Measurements from ENCODE around the gene POU2AF1. TPM values are rescaled to one million over a fixed set of nuclear protein-coding genes. Genes with fewer than 3 reads are reported as not detected.

The POU2AF1 gene
- total and polyA plus RNA-seq, 2 of the 13 experiments (the other 11 are each of a cell fraction or from before 2014, with no cell fraction given), result 1.9 to 3.6 TPM

DNA sequence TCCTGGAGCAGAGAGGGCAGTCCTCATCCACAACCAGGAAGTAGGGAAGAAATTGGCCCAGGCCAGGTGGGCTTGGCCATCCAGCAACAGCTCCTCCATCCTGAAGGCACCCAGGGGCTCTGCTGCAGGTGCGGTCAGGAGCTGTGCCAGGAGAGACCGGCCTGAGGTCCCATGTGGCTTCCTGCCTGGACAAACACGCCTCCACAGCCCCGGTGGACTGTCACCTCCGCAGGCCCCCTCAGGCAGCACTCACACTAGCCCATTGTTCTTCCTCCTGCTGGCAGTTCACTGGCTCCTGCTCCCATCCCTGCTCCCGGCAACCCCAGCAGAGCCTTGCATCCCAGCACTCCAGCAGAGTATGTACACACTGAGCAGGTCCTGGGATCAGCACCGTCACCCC lies 16.0 kb upstream of the POU2AF1 start (continued):
- no peak for TF ChIP-seq HNF1B (CRISPR knock-in tag; IDR thresholded peaks at IDR 0.05)
- no peak for TF ChIP-seq ZNF234 (CRISPR knock-in tag; conservative IDR thresholded peaks at IDR 0.05)
- TF ChIP-seq RNF2 (conservative IDR thresholded peaks at IDR 0.05; ENCODE audit: low read depth), result no peak
- TF ChIP-seq THAP11 (CRISPR knock-in tag; IDR thresholded peaks at IDR 0.05), result 0 out of 2 replicates have a peak, but pooled peaks have one; percentile 44
- TF ChIP-seq ZNF512 (CRISPR knock-in tag; IDR thresholded peaks at IDR 0.05), result no peak
- TF ChIP-seq ZNF839 (CRISPR knock-in tag; IDR thresholded peaks at IDR 0.05; ENCODE audit: borderline replicate concordance), result peak; percentile 24; the same call in 1 of the 2 replicates
- no peak for TF ChIP-seq SP140L (CRISPR knock-in tag; IDR thresholded peaks at IDR 0.05; ENCODE audit: borderline replicate concordance)
- no peak for TF ChIP-seq GMEB1 (CRISPR knock-in tag; IDR thresholded peaks at IDR 0.05; ENCODE audit: borderline replicate concordance)
- peak; percentile 76 for TF ChIP-seq TARDBP (CRISPR knock-in tag; IDR thresholded peaks at IDR 0.05)
- TF ChIP-seq FOXO1 (CRISPR knock-in tag; IDR thresholded peaks at IDR 0.05), result peak; percentile 88
- TF ChIP-seq ZSCAN21 (CRISPR knock-in tag; IDR thresholded peaks at IDR 0.05; ENCODE audit: borderline replicate concordance), result peak; percentile 57; the same call in 1 of the 2 replicates
- no peak for TF ChIP-seq ZNF776 (CRISPR knock-in tag; IDR thresholded peaks at IDR 0.05)
- peak; percentile 69 for TF ChIP-seq RARA (CRISPR knock-in tag; IDR thresholded peaks at IDR 0.05)
- no peak for TF ChIP-seq MAF1 (CRISPR knock-in tag; IDR thresholded peaks at IDR 0.05; ENCODE audit: borderline replicate concordance)
- TF ChIP-seq SMARCC2 (IDR thresholded peaks at IDR 0.05), result no peak
- TF ChIP-seq ZSCAN25 (CRISPR knock-in tag; IDR thresholded peaks at IDR 0.05), result peak; percentile 82; the same call in 1 of the 2 replicates
- TF ChIP-seq ZNF557 (CRISPR knock-in tag; IDR thresholded peaks at IDR 0.05), result 0 out of 2 replicates have a peak, but pooled peaks have one; percentile 37
- TF ChIP-seq, protein P1, sequence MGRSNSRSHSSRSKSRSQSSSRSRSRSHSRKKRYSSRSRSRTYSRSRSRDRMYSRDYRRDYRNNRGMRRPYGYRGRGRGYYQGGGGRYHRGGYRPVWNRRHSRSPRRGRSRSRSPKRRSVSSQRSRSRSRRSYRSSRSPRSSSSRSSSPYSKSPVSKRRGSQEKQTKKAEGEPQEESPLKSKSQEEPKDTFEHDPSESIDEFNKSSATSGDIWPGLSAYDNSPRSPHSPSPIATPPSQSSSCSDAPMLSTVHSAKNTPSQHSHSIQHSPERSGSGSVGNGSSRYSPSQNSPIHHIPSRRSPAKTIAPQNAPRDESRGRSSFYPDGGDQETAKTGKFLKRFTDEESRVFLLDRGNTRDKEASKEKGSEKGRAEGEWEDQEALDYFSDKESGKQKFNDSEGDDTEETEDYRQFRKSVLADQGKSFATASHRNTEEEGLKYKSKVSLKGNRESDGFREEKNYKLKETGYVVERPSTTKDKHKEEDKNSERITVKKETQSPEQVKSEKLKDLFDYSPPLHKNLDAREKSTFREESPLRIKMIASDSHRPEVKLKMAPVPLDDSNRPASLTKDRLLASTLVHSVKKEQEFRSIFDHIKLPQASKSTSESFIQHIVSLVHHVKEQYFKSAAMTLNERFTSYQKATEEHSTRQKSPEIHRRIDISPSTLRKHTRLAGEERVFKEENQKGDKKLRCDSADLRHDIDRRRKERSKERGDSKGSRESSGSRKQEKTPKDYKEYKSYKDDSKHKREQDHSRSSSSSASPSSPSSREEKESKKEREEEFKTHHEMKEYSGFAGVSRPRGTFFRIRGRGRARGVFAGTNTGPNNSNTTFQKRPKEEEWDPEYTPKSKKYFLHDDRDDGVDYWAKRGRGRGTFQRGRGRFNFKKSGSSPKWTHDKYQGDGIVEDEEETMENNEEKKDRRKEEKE (IDR thresholded peaks at IDR 0.05), result no peak
- TF ChIP-seq KDM5A (IDR thresholded peaks at IDR 0.05; ENCODE audit: borderline replicate concordance, low read length), result no peak
